Fibroblast of lung (primary cell): ENCODE data around the gene RGS14. TPM values are rescaled to one million over a fixed set of nuclear protein-coding genes. Genes with fewer than 3 reads are reported as not detected.

Experiments used
- DNase-seq, 2 donors: peaks; one replicate each; pipeline versions ENCODE4 v3.0.0 to v3.0.0-alpha.2; 2010; ENCODE audit warnings: low read depth in 2 of 2
- H2AFZ ChIP-seq: 2 replicates; pipeline ENCODE4 v1.5.1; 2012; ENCODE audit warnings: low read length, control low read depth, inconsistent platforms
- H3K27ac ChIP-seq: 2 replicates; pipeline ENCODE4 v1.5.1; 2011; ENCODE audit warnings: low read length, control low read depth; ENCODE audit not compliant: insufficient read depth
- H3K27me3 ChIP-seq: 2 replicates; pipeline ENCODE4 v1.5.1; 2011; ENCODE audit warnings: mild to moderate bottlenecking, low read length; ENCODE audit not compliant: control insufficient read depth, insufficient read depth
- H3K36me3 ChIP-seq: 2 replicates; pipeline ENCODE4 v1.5.1; 2011; ENCODE audit warnings: low read length; ENCODE audit not compliant: control insufficient read depth, insufficient read depth
- H3K4me1 ChIP-seq: 2 replicates; pipeline ENCODE4 v1.5.1; 2011; ENCODE audit warnings: low read length; ENCODE audit not compliant: control insufficient read depth, insufficient read depth; ENCODE audit errors: extremely low read depth
- H3K4me2 ChIP-seq: 2 replicates; pipeline ENCODE4 v1.5.1; 2011; ENCODE audit warnings: low read length, control low read depth; ENCODE audit not compliant: insufficient read depth; ENCODE audit errors: extremely low read depth
- H3K4me3 ChIP-seq, 4 experiments: fragments of 200-600 bp in 1 of 4; sonication (generic) in 1 of 4; replicated peaks in 1 of 4; 2 replicates each; pipeline ENCODE4 v1.5.1; 2011 to 2016; ENCODE audit warnings: low read length in 4 of 4, low read depth in 3 of 4, mild to moderate bottlenecking in 3 of 4, control low read depth in 2 of 4, inconsistent platforms in 1 of 4, mixed read lengths in 1 of 4; ENCODE audit not compliant: insufficient read depth in 1 of 4; ENCODE audit errors: control extremely low read depth in 1 of 4
- H3K79me2 ChIP-seq: 2 replicates; pipeline ENCODE4 v1.5.1; 2012; ENCODE audit warnings: mild to moderate bottlenecking, low read length, inconsistent platforms; ENCODE audit not compliant: control insufficient read depth, insufficient read depth
- H3K9ac ChIP-seq: 2 replicates; pipeline ENCODE4 v1.5.1; 2011; ENCODE audit warnings: mild to moderate bottlenecking, low read length, control low read depth; ENCODE audit not compliant: insufficient read depth
- H3K9me3 ChIP-seq: 2 replicates; pipeline ENCODE4 v1.5.1; 2012; ENCODE audit warnings: low read depth, low read length; ENCODE audit not compliant: control insufficient read depth, insufficient read depth
- H4K20me1 ChIP-seq: 2 replicates; pipeline ENCODE4 v1.5.1; 2011; ENCODE audit warnings: low read length; ENCODE audit not compliant: control insufficient read depth, insufficient read depth; ENCODE audit errors: extremely low read depth
- CTCF ChIP-seq, 2 donors: IDR thresholded peaks in 1 of 2; conservative IDR thresholded peaks in 1 of 2; 1 replicate in 1 of 2; 2 replicates in 1 of 2; pipeline ENCODE4 v1.5.1; 2011 to 2012; ENCODE audit warnings: low read length in 2 of 2, control low read depth in 1 of 2, inconsistent platforms in 1 of 2, low read depth in 1 of 2, mild to moderate bottlenecking in 1 of 2
- EZH2 ChIP-seq: IDR thresholded peaks from 2 replicates; pipeline ENCODE4 v1.5.1; 2012; ENCODE audit warnings: low read length, control low read depth, mild to moderate bottlenecking; ENCODE audit errors: missing control alignments
- polyA plus RNA-seq, 2 donors: library from polyadenylated mRNA; depleted of rRNA in 1 of 2; stranded (reverse) in 1 of 2; unstranded in 1 of 2; fragments of >200 nt; gene quantifications; 2 replicates each; pipeline ENCODE4 v1.2.1, GENCODE V29; 2011 to 2012; ENCODE audit warnings: missing spikeins in 1 of 2
- total RNA-seq: library from RNA; depleted of rRNA; stranded (reverse); fragments of >200 nt; gene quantifications from 2 replicates; pipeline ENCODE4 v1.2.1, GENCODE V29; 2014

RGS14 gene
- total and polyA plus RNA-seq, 2 donors (not counting 1 experiment from before 2014, with no cell fraction given) = 2.5 to 4.1 TPM

DNA sequence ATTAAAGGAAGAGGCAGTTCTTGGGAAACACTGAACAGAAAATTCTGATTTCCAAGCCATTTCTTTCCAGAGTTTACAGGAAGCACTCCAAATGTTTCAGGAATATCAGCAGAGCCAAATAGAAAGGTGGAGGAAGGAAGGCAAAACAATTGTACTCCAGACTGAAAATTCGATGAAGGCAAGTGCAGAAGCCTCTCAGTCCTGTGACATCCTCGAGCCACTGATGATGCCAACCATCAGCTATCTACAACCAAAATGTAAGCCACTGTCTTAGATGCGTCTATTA is 8.4 kb upstream of the RGS14 start:
- peaks cover 2% of the 10 kb centered on the region for H3K36me3 ChIP-seq
- no peak overlapping the region for H2AFZ ChIP-seq
- H3K9me3 ChIP-seq = no peaks in the 10 kb centered on the region
- H4K20me1 ChIP-seq = no peaks in the 10 kb centered on the region
- no peak for DNase-seq
- peak overlapping the region; percentile 40 for H3K4me2 ChIP-seq
- H3K27ac ChIP-seq = no peak overlapping the region
- H3K27me3 ChIP-seq = no peaks in the 10 kb centered on the region
- H3K4me1 ChIP-seq = peaks cover 9% of the 10 kb centered on the region
- no peak overlapping the region for H3K9ac ChIP-seq
- H3K79me2 ChIP-seq = peaks cover 50% of the 10 kb centered on the region
- TF ChIP-seq CTCF (conservative IDR thresholded peaks at IDR 0.05 in 1 of 2, IDR thresholded peaks at IDR 0.05 in 1 of 2; ENCODE audit: low read depth in 1 of 2, low read length in 2 of 2) = no peak
- TF ChIP-seq EZH2 = no peak
- no peak overlapping the region for H3K4me3 ChIP-seq

DNA sequence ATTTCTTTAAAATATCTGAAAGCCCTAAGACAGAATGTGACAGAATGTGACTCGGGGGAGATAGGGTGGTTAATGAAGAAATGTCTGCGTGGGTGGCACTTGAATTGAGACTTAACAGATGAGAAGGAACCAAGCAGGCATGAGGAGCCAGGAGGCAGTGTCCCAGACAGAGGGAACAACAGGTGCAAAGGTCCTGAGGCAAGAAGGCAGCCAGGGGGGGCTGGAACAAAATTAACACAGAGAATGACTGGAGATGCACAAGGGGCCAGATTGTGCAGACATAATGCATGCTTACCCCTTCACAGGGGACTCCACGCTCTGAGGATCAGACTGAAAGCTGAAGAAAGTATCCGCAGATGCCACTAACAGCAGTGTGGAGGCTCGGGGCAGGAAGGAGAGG is 8.0 kb upstream of the RGS14 start:
- Histone ChIP-seq H3K4me3 (peak overlapping the region in 2 of 4 experiments; percentile 97 to 99), H2AFZ (no peak overlapping the region), H3K4me1 (peaks cover 9% of the 10 kb centered on the region), H3K36me3 (peaks cover 2% of the 10 kb centered on the region), H3K9me3 (no peaks in the 10 kb centered on the region), H3K4me2 (peak overlapping the region; percentile 75), H3K27ac (no peak overlapping the region), H3K27me3 (no peaks in the 10 kb centered on the region), H4K20me1 (no peaks in the 10 kb centered on the region), H3K9ac (no peak overlapping the region), H3K79me2 (peaks cover 50% of the 10 kb centered on the region)
- TF ChIP-seq CTCF (conservative IDR thresholded peaks at IDR 0.05 in 1 of 2, IDR thresholded peaks at IDR 0.05 in 1 of 2; ENCODE audit: low read depth in 1 of 2, low read length in 2 of 2) (no peak), EZH2 (no peak)
- no peak for DNase-seq

- H3K27ac ChIP-seq = peak overlapping the region; percentile 97
- peak overlapping the region; percentile 95 for H3K9ac ChIP-seq
- TF ChIP-seq EZH2 (no peak), CTCF (conservative IDR thresholded peaks at IDR 0.05 in 1 of 2, IDR thresholded peaks at IDR 0.05 in 1 of 2; ENCODE audit: low read depth in 1 of 2, low read length in 2 of 2) (no peak)
- no peaks in the 10 kb centered on the region for H3K27me3 ChIP-seq
- H3K4me1 ChIP-seq = peaks cover 9% of the 10 kb centered on the region
- no peaks in the 10 kb centered on the region for H3K9me3 ChIP-seq
- H3K4me2 ChIP-seq = peak overlapping the region; percentile 75
- H4K20me1 ChIP-seq = no peaks in the 10 kb centered on the region
- peak in 1 of 2 donors; percentile 2 for DNase-seq
- H3K79me2 ChIP-seq = peaks cover 44% of the 10 kb centered on the region
- H3K4me3 ChIP-seq = peak overlapping the region; percentile 97 to 99 (median 98)
- peak overlapping the region; percentile 73 for H2AFZ ChIP-seq
- H3K36me3 ChIP-seq = peaks cover 2% of the 10 kb centered on the region
Measured at GRCh38 chr5:177350776-177351391, 6.8 kb upstream of the RGS14 start.
